KMS-11 (cell line): ENCODE measurements around the gene EHD3.

ENCODE experiments used
- H2AFZ ChIP-seq: fragments of 200-600 bp; sonication (generic); 2 replicates; pipeline ENCODE4 v1.6.1; 2016; ENCODE audit warnings: antibody characterized with exemption, mixed run types, low read depth
- H3K27ac ChIP-seq: fragments of 200-600 bp; sonication (generic); 2 replicates; pipeline ENCODE4 v1.6.1; 2016; ENCODE audit warnings: mild to moderate bottlenecking, mixed run types
- H3K27me3 ChIP-seq: fragments of 200-600 bp; sonication (generic); 2 replicates; pipeline ENCODE4 v1.6.1; 2017; ENCODE audit warnings: mild to moderate bottlenecking, low read depth, mixed run types, moderate library complexity; ENCODE audit not compliant: insufficient read depth
- H3K36me3 ChIP-seq: fragments of 200-600 bp; sonication (generic); 2 replicates; pipeline ENCODE4 v1.6.1; 2017; ENCODE audit warnings: mild to moderate bottlenecking, mixed run types; ENCODE audit not compliant: insufficient read depth
- H3K4me1 ChIP-seq: fragments of 200-600 bp; sonication (generic); 2 replicates; pipeline ENCODE4 v1.6.1; 2016; ENCODE audit warnings: mild to moderate bottlenecking, low read depth, mixed run types; ENCODE audit not compliant: poor library complexity, severe bottlenecking
- H3K4me2 ChIP-seq: fragments of 200-600 bp; sonication (generic); 2 replicates; pipeline ENCODE4 v1.7.0; 2016; ENCODE audit warnings: mild to moderate bottlenecking, mixed run types
- H3K4me3 ChIP-seq: fragments of 200-600 bp; sonication (generic); IDR thresholded peaks from 2 replicates; pipeline ENCODE4 v1.6.1; 2017; ENCODE audit warnings: low read depth, low read length, mixed read lengths; ENCODE audit not compliant: insufficient read depth
- H3K79me2 ChIP-seq: fragments of 200-600 bp; sonication (generic); 2 replicates; pipeline ENCODE4 v1.6.1; 2016; ENCODE audit warnings: low read depth, mixed run types; ENCODE audit not compliant: insufficient read depth
- H3K9ac ChIP-seq: fragments of 200-600 bp; sonication (generic); 2 replicates; pipeline ENCODE4 v1.6.1; 2016; ENCODE audit warnings: mild to moderate bottlenecking, mixed run types
- H4K20me1 ChIP-seq: fragments of 200-600 bp; sonication (generic); 2 replicates; pipeline ENCODE4 v1.6.1; 2016; ENCODE audit warnings: mild to moderate bottlenecking, mixed run types; ENCODE audit not compliant: insufficient read depth
- CTCF ChIP-seq: fragments of 200-600 bp; sonication (generic); conservative IDR thresholded peaks from 2 replicates; pipeline ENCODE4 v1.6.1; 2017; ENCODE audit warnings: low read depth, mild to moderate bottlenecking, antibody characterized with exemption, low read length, moderate library complexity, mixed read lengths

EHD3 gene

GRCh38 chr2:31232586-31232985 is 1.4 kb upstream of the EHD3 start:
- Histone ChIP-seq H3K9ac (no peak overlapping the region), H3K27ac (no peak overlapping the region), H3K36me3 (no peaks in the 10 kb centered on the region), H2AFZ (no peak overlapping the region), H3K4me2 (no peak overlapping the region; the same call in 1 of the 2 replicates), H4K20me1 (no peaks in the 10 kb centered on the region), H3K4me3 (no peak overlapping the region), H3K27me3 (no peaks in the 10 kb centered on the region), H3K4me1 (peaks cover 8% of the 10 kb centered on the region), H3K79me2 (no peaks in the 10 kb centered on the region)
- no peak for TF ChIP-seq CTCF

- H3K36me3 ChIP-seq, result no peaks in the 10 kb centered on the region
- no peaks in the 10 kb centered on the region for H3K27me3 ChIP-seq
- H3K9ac ChIP-seq, result no peak overlapping the region
- no peaks in the 10 kb centered on the region for H4K20me1 ChIP-seq
- H3K79me2 ChIP-seq, result no peaks in the 10 kb centered on the region
- peak overlapping the region; percentile 83 for H3K4me2 ChIP-seq
- peaks cover 8% of the 10 kb centered on the region for H3K4me1 ChIP-seq
- peak overlapping the region; percentile 81 for H2AFZ ChIP-seq
- peak overlapping the region; percentile 87 for H3K4me3 ChIP-seq
- no peak overlapping the region for H3K27ac ChIP-seq
- no peak for TF ChIP-seq CTCF
Observed at GRCh38 chr2:31233231-31233630, 721 bp upstream of the EHD3 start.

- H2AFZ ChIP-seq, result peak overlapping the region; percentile 81; the same call in 1 of the 2 replicates
- no peak for TF ChIP-seq CTCF
- H3K4me2 ChIP-seq, result no peak overlapping the region; the same call in 1 of the 2 replicates
- no peak overlapping the region for H3K4me3 ChIP-seq
- no peak overlapping the region for H3K27ac ChIP-seq
- H3K9ac ChIP-seq, result no peak overlapping the region
- H3K79me2 ChIP-seq, result no peaks in the 10 kb centered on the region
- H4K20me1 ChIP-seq, result no peaks in the 10 kb centered on the region
- H3K36me3 ChIP-seq, result no peaks in the 10 kb centered on the region
- peaks cover 8% of the 10 kb centered on the region for H3K4me1 ChIP-seq
- no peaks in the 10 kb centered on the region for H3K27me3 ChIP-seq
Observed at GRCh38 chr2:31234683-31235503, 941 bp downstream of the EHD3 start.

- peaks cover 8% of the 10 kb centered on the region for H3K4me1 ChIP-seq
- H3K4me3 ChIP-seq, result no peak overlapping the region
- no peak for TF ChIP-seq CTCF
- H3K36me3 ChIP-seq, result no peaks in the 10 kb centered on the region
- no peaks in the 10 kb centered on the region for H3K79me2 ChIP-seq
- H3K9ac ChIP-seq, result no peak overlapping the region
- no peak overlapping the region for H2AFZ ChIP-seq
- no peaks in the 10 kb centered on the region for H4K20me1 ChIP-seq
- no peak overlapping the region for H3K27ac ChIP-seq
- no peaks in the 10 kb centered on the region for H3K27me3 ChIP-seq
- H3K4me2 ChIP-seq, result no peak overlapping the region
Observed at GRCh38 chr2:31235504-31235902, 1.6 kb downstream of the EHD3 start.
